Gastrocnemius medialis (tissue), 4 donors: ENCODE data around the gene TCAP.

Experiments
- POLR2A ChIP-seq, 2 donors: fragments of 450-650 bp; IDR thresholded peaks; one replicate each; pipeline ENCODE4 v1.6.1; 2017; ENCODE audit warnings: antibody characterized with exemption in 2 of 2, mild to moderate bottlenecking in 2 of 2, moderate library complexity in 2 of 2
- TF ChIP-seq, protein P1 (sequence below), 5 experiments: fragments of 450-650 bp in 3 of 5; fragments of 200-600 bp in 2 of 5; sonication (generic) in 2 of 5; IDR thresholded peaks in 4 of 5; conservative IDR thresholded peaks in 1 of 5; 1 replicate in 4 of 5; 2 replicates in 1 of 5; pipeline ENCODE4 v1.5.1; 2016 to 2019; ENCODE audit warnings: antibody characterized with exemption in 5 of 5, mild to moderate bottlenecking in 3 of 5, moderate library complexity in 3 of 5

DNA sequence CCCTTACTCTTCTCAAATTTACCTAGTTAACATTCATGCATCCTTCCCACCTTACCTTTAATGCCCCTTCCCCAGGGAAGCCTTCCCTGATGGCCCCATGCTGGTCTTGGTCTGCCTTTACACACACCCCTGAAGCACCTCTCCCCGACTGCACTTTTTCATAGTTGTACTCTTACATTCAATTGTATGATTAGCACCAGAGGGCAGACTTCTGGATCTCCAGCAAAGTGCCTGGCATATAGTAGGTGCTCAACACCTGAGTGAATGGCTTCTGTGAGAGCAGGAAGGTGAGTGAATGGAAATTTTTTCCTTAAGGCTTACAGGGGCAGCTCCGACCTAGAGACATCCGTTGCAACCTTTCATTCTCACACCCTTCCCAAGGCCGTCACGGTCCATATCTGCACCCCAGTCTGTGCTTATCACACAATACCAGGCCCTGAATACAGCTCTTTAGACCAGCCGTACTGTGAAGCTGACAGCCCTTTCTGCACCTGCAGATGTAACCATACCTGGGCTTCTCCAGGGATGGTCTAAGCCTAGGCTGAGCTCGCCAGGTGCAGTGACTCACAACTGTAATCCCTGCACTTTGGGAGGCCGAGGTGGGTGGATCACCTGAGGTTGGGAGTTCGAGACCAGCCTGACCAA is 18.3 kb downstream of the TCAP start:
- TF ChIP-seq, protein P1, sequence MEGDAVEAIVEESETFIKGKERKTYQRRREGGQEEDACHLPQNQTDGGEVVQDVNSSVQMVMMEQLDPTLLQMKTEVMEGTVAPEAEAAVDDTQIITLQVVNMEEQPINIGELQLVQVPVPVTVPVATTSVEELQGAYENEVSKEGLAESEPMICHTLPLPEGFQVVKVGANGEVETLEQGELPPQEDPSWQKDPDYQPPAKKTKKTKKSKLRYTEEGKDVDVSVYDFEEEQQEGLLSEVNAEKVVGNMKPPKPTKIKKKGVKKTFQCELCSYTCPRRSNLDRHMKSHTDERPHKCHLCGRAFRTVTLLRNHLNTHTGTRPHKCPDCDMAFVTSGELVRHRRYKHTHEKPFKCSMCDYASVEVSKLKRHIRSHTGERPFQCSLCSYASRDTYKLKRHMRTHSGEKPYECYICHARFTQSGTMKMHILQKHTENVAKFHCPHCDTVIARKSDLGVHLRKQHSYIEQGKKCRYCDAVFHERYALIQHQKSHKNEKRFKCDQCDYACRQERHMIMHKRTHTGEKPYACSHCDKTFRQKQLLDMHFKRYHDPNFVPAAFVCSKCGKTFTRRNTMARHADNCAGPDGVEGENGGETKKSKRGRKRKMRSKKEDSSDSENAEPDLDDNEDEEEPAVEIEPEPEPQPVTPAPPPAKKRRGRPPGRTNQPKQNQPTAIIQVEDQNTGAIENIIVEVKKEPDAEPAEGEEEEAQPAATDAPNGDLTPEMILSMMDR (IDR thresholded peaks at IDR 0.05 in 4 of 5, conservative IDR thresholded peaks at IDR 0.05 in 1 of 5), result no peak
- no peak for TF ChIP-seq POLR2A (IDR thresholded peaks at IDR 0.05)
